Astrocyte (in vitro differentiated cells and primary cell): ENCODE measurements around the gene PXK.

Experiments
- EZH2 ChIP-seq: IDR thresholded peaks from 2 replicates; pipeline ENCODE4 v1.6.1; 2012; ENCODE audit warnings: mild to moderate bottlenecking, low read length, inconsistent platforms; ENCODE audit not compliant: insufficient read depth
- TF ChIP-seq, protein P1 (sequence below): IDR thresholded peaks from 2 replicates; pipeline ENCODE4 v1.5.1; 2011; ENCODE audit warnings: low read depth, mild to moderate bottlenecking, inconsistent platforms, low read length, moderate library complexity; ENCODE audit not compliant: insufficient read depth

DNA sequence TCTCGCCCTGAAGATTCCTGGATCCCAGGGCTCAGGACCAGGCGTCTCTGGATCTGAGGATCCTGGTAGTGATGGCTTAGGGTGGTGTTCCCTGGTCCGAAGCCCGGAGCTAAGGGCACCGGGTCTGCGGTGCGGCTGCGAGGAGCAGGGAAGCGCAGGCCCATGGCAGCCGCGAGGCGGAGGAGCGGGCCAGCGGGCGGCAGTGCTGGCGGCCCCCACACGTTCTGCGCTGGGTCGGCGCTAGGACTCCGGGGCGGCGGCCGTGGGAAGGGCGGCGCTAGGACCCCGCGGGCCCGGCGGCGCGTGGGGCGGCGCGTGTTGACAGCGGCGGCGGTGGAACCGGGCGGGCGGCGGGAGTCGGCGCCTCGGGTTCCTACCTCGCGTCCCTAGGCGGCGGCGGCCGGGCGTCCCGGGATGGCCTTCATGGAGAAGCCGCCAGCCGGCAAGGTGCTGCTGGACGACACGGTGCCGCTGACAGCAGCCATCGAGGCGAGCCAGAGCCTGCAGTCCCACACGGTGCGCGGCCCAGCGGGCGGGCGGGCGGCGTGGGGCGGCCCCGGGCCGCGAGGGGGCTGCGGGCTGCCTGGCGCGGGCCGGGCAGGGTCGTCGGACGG, at the start of gene PXK:
- TF ChIP-seq, protein P1, sequence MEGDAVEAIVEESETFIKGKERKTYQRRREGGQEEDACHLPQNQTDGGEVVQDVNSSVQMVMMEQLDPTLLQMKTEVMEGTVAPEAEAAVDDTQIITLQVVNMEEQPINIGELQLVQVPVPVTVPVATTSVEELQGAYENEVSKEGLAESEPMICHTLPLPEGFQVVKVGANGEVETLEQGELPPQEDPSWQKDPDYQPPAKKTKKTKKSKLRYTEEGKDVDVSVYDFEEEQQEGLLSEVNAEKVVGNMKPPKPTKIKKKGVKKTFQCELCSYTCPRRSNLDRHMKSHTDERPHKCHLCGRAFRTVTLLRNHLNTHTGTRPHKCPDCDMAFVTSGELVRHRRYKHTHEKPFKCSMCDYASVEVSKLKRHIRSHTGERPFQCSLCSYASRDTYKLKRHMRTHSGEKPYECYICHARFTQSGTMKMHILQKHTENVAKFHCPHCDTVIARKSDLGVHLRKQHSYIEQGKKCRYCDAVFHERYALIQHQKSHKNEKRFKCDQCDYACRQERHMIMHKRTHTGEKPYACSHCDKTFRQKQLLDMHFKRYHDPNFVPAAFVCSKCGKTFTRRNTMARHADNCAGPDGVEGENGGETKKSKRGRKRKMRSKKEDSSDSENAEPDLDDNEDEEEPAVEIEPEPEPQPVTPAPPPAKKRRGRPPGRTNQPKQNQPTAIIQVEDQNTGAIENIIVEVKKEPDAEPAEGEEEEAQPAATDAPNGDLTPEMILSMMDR = no peak
- no peak for TF ChIP-seq EZH2
